IMR-90 (cell line): Measurements from ENCODE around the gene AIRE. TPM values are rescaled to one million over a fixed set of nuclear protein-coding genes. Genes with fewer than 3 reads are reported as not detected.

Experiments
- ATAC-seq: fragments of 200-7000 bp; cut with Tn5 transposase; 2 replicates; pipeline ENCODE4 v1.9.1; 2020; ENCODE audit warnings: low read depth, mild to moderate bottlenecking, moderate library complexity
- BruUV-seq: library from RNA; stranded (reverse); fragments of 400-500 nt; replicated peaks from 2 replicates; lab custom pipeline; 2021; lab: Mats Ljungman, UMichigan
- CTCF ChIA-PET: fragments of 300-600 bp; formaldehyde crosslinking; extraction: SDS; loops from one replicate; lab custom pipeline; 2021; ENCODE audit warnings: antibody characterized with exemption; lab: Yijun Ruan, JAX
- POLR2A ChIA-PET: fragments of 300-600 bp; sonication (Branson Sonifier 250); formaldehyde crosslinking; loops from one replicate; lab custom pipeline; 2022; ENCODE audit warnings: antibody characterized with exemption; ENCODE audit not compliant: unreplicated experiment; lab: Charles Lee
- DNase-seq: peaks from one replicate; pipeline ENCODE4 v3.0.0; 2013
- H2AFZ ChIP-seq: replicated peaks from 2 replicates; pipeline ENCODE3; 2013; ENCODE audit warnings: low read length, mild to moderate bottlenecking; ENCODE audit not compliant: poor library complexity
- H2AK5ac ChIP-seq: 2 replicates; pipeline ENCODE4 v1.6.1; 2013; ENCODE audit warnings: low read depth, low read length, inconsistent platforms
- H2AK9ac ChIP-seq: replicated peaks from 2 replicates; pipeline ENCODE3; 2013; ENCODE audit warnings: mild to moderate bottlenecking, low read depth, low read length, moderate library complexity; ENCODE audit not compliant: poor library complexity
- H2BK120ac ChIP-seq: 2 replicates; pipeline ENCODE4 v1.6.1; 2013; ENCODE audit warnings: low read depth, low read length, inconsistent platforms
- H2BK15ac ChIP-seq: 3 replicates; pipeline ENCODE4 v1.6.1; 2013; ENCODE audit warnings: low read depth, low read length, inconsistent platforms
- H2BK20ac ChIP-seq: 2 replicates; pipeline ENCODE4 v1.6.1; 2013; ENCODE audit warnings: low read depth, mild to moderate bottlenecking, inconsistent platforms, low read length, moderate library complexity
- H2BK5ac ChIP-seq: 2 replicates; pipeline ENCODE4 v1.6.1; 2013; ENCODE audit warnings: mild to moderate bottlenecking, low read depth, low read length, inconsistent platforms; ENCODE audit not compliant: poor library complexity, severe bottlenecking
- H3K14ac ChIP-seq: replicated peaks from 2 replicates; pipeline ENCODE4 v1.6.1; 2013; ENCODE audit warnings: low read depth, low read length, inconsistent platforms
- H3K18ac ChIP-seq: 2 replicates; pipeline ENCODE4 v1.6.1; 2013; ENCODE audit warnings: low read depth, low read length, control low read depth
- H3K23ac ChIP-seq: 2 replicates; pipeline ENCODE4 v1.6.1; 2013; ENCODE audit warnings: low read depth, low read length, inconsistent platforms
- H3K27ac ChIP-seq: 2 replicates; pipeline ENCODE4 v1.5.1; 2013; ENCODE audit warnings: mild to moderate bottlenecking, control low read depth, low read length; ENCODE audit not compliant: insufficient read depth
- H3K27me3 ChIP-seq: 2 replicates; pipeline ENCODE4 v1.6.1; 2013; ENCODE audit warnings: low read length; ENCODE audit not compliant: control insufficient read depth, insufficient read depth
- H3K36me3 ChIP-seq: 2 replicates; pipeline ENCODE4 v1.6.1; 2013; ENCODE audit warnings: low read length, mixed read lengths; ENCODE audit not compliant: control insufficient read depth, insufficient read depth
- H3K4ac ChIP-seq: 2 replicates; pipeline ENCODE4 v1.6.1; 2013; ENCODE audit warnings: low read depth, low read length, inconsistent platforms
- H3K4me1 ChIP-seq: 2 replicates; pipeline ENCODE4 v1.6.1; 2013; ENCODE audit warnings: low read length, mixed read lengths; ENCODE audit not compliant: control insufficient read depth, insufficient read depth
- H3K4me2 ChIP-seq: 2 replicates; pipeline ENCODE4 v1.6.1; 2013; ENCODE audit warnings: low read depth, mild to moderate bottlenecking, control low read depth, low read length, moderate library complexity
- H3K4me3 ChIP-seq: 2 replicates; pipeline ENCODE4 v1.5.1; 2013; ENCODE audit warnings: low read depth, mild to moderate bottlenecking, control low read depth, low read length, moderate library complexity; ENCODE audit not compliant: insufficient read depth
- H3K56ac ChIP-seq: 2 replicates; pipeline ENCODE4 v1.6.1; 2013; ENCODE audit warnings: low read length, inconsistent platforms; ENCODE audit not compliant: insufficient read depth; ENCODE audit errors: extremely low read depth
- H3K79me1 ChIP-seq, 2 experiments: 2 replicates each; pipeline ENCODE4 v1.6.1; 2013; ENCODE audit warnings: low read length in 2 of 2, inconsistent platforms in 1 of 2, low read depth in 1 of 2
- H3K9ac ChIP-seq: 2 replicates; pipeline ENCODE4 v1.6.1; 2013; ENCODE audit warnings: low read depth, low read length, control low read depth
- H3K9me1 ChIP-seq: 2 replicates; pipeline ENCODE4 v1.6.1; 2013; ENCODE audit warnings: low read length, inconsistent platforms; ENCODE audit not compliant: insufficient read depth
- H3K9me3 ChIP-seq: 2 replicates; pipeline ENCODE4 v1.6.1; 2013; ENCODE audit warnings: low read length; ENCODE audit not compliant: control insufficient read depth, insufficient read depth
- H4K20me1 ChIP-seq: 2 replicates; pipeline ENCODE4 v1.6.1; 2013; ENCODE audit warnings: low read length, inconsistent platforms; ENCODE audit not compliant: insufficient read depth
- H4K5ac ChIP-seq: 2 replicates; pipeline ENCODE4 v1.6.1; 2013; ENCODE audit warnings: mild to moderate bottlenecking, low read depth, low read length, control low read depth
- H4K8ac ChIP-seq, 2 experiments: 2 replicates each; pipeline ENCODE4 v1.6.1; 2013; ENCODE audit warnings: low read depth in 2 of 2, low read length in 2 of 2, control low read depth in 1 of 2, inconsistent platforms in 1 of 2
- H4K91ac ChIP-seq: 2 replicates; pipeline ENCODE4 v1.6.1; 2013; ENCODE audit warnings: low read depth, low read length, inconsistent platforms; ENCODE audit not compliant: insufficient read depth
- CEBPB ChIP-seq: IDR thresholded peaks from 2 replicates; pipeline ENCODE4 v1.6.1; 2012; ENCODE audit warnings: low read depth, low read length, improper control_type of control experiment
- CHD1 ChIP-seq: IDR thresholded peaks from 2 replicates; pipeline ENCODE4 v1.6.1; 2012; ENCODE audit warnings: low read depth, low read length, improper control_type of control experiment
- CTCF ChIP-seq: conservative IDR thresholded peaks from 2 replicates; pipeline ENCODE4 v1.5.1; 2012; ENCODE audit warnings: mild to moderate bottlenecking, low read depth, low read length, improper control_type of control experiment
- MXI1 ChIP-seq: IDR thresholded peaks from 2 replicates; pipeline ENCODE4 v1.6.1; 2012; ENCODE audit warnings: low read depth, mild to moderate bottlenecking, low read length, moderate library complexity, borderline replicate concordance
- NFE2L2 ChIP-seq: fragments of 150-350 bp; IDR thresholded peaks from 2 replicates; pipeline ENCODE4 v1.6.1; 2016; ENCODE audit warnings: low read depth, mild to moderate bottlenecking, low read length
- RAD21 ChIP-seq: IDR thresholded peaks from 2 replicates; pipeline ENCODE4 v1.6.1; 2012; ENCODE audit warnings: low read length, improper control_type of control experiment
- RCOR1 ChIP-seq: IDR thresholded peaks from 2 replicates; pipeline ENCODE4 v1.6.1; 2012; ENCODE audit warnings: mild to moderate bottlenecking, low read length, improper control_type of control experiment; ENCODE audit not compliant: insufficient replicate concordance
- USF2 ChIP-seq: fragments of 150-350 bp; IDR thresholded peaks from 2 replicates; pipeline ENCODE4 v1.6.1; 2017; ENCODE audit warnings: mild to moderate bottlenecking, antibody characterized with exemption, low read length, low read depth
- WGBS, 2 experiments: methylation state at CpG; one replicate each; pipeline versions ENCODE4 v1.1.5 to v1.1.7; 2013; ENCODE audit warnings: missing lambda C conversion rate in 2 of 2; ENCODE audit not compliant: insufficient read length in 1 of 2; ENCODE audit errors: extremely low coverage in 2 of 2; 5-methylcytosine and 5-hydroxymethylcytosine counted together
- dilution Hi-C: fragments of 300-500 bp; cut with HindIII; formaldehyde crosslinking; loops from one replicate; pipeline ENCODE4 v1.14.3; 2018; ENCODE audit warnings: low sequenced_read_pairs; ENCODE audit not compliant: unreplicated experiment
- in situ Hi-C: fragments of 300-500 bp; cut with MboI; formaldehyde crosslinking; loops from 3 replicates; pipeline ENCODE4 v1.14.3; 2019; ENCODE audit warnings: low sequenced_read_pairs, inconsistent platforms, mixed read lengths
- intact Hi-C: fragments of 100-400 bp; cut with micrococcal nuclease; formaldehyde crosslinking; loops from 2 replicates; pipeline ENCODE4 v1.10.0; 2022
- polyA plus RNA-seq, 3 experiments: library from polyadenylated mRNA; depleted of rRNA; stranded (reverse); fragments of >200 nt; gene quantifications; 2 replicates each; pipeline ENCODE4 v1.2.3, GENCODE V29; 2012; ENCODE audit warnings: low replicate concordance in 1 of 3
- total RNA-seq: library from RNA; depleted of rRNA; stranded (reverse); fragments of >200 nt; gene quantifications from 2 replicates; pipeline ENCODE4 v1.2.3, GENCODE V29; 2012

Gene AIRE
- total and polyA plus RNA-seq, 2 of the 4 experiments (the other 2 are of a cell fraction) = 0.05 TPM; not detected in 1

GRCh38 chr21:44317241-44317782 lies 31.6 kb downstream of the AIRE start:
- no peak overlapping the region for H3K23ac ChIP-seq
- H3K4me2 ChIP-seq = no peak overlapping the region
- no peak overlapping the region for H2BK5ac ChIP-seq
- H3K79me1 ChIP-seq = 0 out of 4 replicates have a peak, but pooled peaks cover 0 to 2% of the 10 kb centered on the region in 2 experiments
- no peak overlapping the region for H3K4me3 ChIP-seq
- H2AK9ac ChIP-seq = no peak overlapping the region
- intact Hi-C loops (no loop called here), dilution Hi-C loops (no loop called here), in situ Hi-C loops (no loop called here)
- H4K91ac ChIP-seq = no peak overlapping the region
- no peak overlapping the region for H2BK20ac ChIP-seq
- H4K5ac ChIP-seq = no peak overlapping the region
- no peaks in the 10 kb centered on the region for H3K9me3 ChIP-seq
- WGBS, 2 experiments = 93% methylated on average over 10 of the region's 19 CpGs; no CpG with 5 or more reads in 1 of the 2 experiments
- H2AFZ ChIP-seq = no peak overlapping the region
- no peak overlapping the region for H3K14ac ChIP-seq
- TF ChIP-seq NFE2L2 (no peak), CHD1 (no peak), RAD21 (no peak), USF2 (no peak), MXI1 (no peak), RCOR1 (no peak), CTCF (no peak), CEBPB (no peak)
- H3K4ac ChIP-seq = no peak overlapping the region
- H2BK120ac ChIP-seq = no peak overlapping the region
- no peaks in the 10 kb centered on the region for H3K27me3 ChIP-seq
- POLR2A ChIA-PET = no interaction called here
- H3K36me3 ChIP-seq = peaks cover 73% of the 10 kb centered on the region
- peaks cover 6% of the 10 kb centered on the region for H4K20me1 ChIP-seq
- no peak overlapping the region for H3K27ac ChIP-seq
- H2BK15ac ChIP-seq = no peak overlapping the region
- CTCF ChIA-PET = no interaction called here
- H3K18ac ChIP-seq = no peak overlapping the region
- no TSS peak for BruUV-seq
- no peak for DNase-seq
- no peak overlapping the region for H3K9ac ChIP-seq
- peaks cover 5% of the 10 kb centered on the region; the same call in 1 of the 2 replicates for H3K9me1 ChIP-seq
- no peak overlapping the region for H2AK5ac ChIP-seq
- no peak overlapping the region for H4K8ac ChIP-seq
- H3K4me1 ChIP-seq = no peaks in the 10 kb centered on the region
- H3K56ac ChIP-seq = no peak overlapping the region
- no peak for ATAC-seq
